ENCODE measurements around the gene KRT6B.

KRT6B gene

GRCh38 chr12:52402873-52403540 lies 48.9 kb downstream of the KRT6B start:
- no peak overlapping the region for H3K4me3 ChIP-seq (ENCODE audit: low read depth, low read length)
- no peak for TF ChIP-seq CTCF (conservative IDR thresholded peaks at IDR 0.05; ENCODE audit: low read depth, low read length)
- DNase-seq (ENCODE audit: low read depth): no peak

- no peak for TF ChIP-seq CTCF (conservative IDR thresholded peaks at IDR 0.05; ENCODE audit: low read depth, low read length)
- DNase-seq (ENCODE audit: low read depth): no peak
Measured at GRCh38 chr12:52402377-52402776, 49.6 kb downstream of the KRT6B start.

GRCh38 chr12:52401926-52402325 lies 50.0 kb downstream of the KRT6B start:
- no peak for DNase-seq (ENCODE audit: low read depth)
- no peak overlapping the region for H3K4me3 ChIP-seq (ENCODE audit: low read depth, low read length)
- no peak for TF ChIP-seq CTCF (conservative IDR thresholded peaks at IDR 0.05; ENCODE audit: low read depth, low read length)

More at GRCh38 chr12:52402377-52402776, 49.6 kb downstream of the KRT6B start:
- H3K4me3 ChIP-seq (ENCODE audit: low read depth, low read length): no peak overlapping the region

GRCh38 chr12:52401526-52401925 lies 50.4 kb downstream of the KRT6B start:
- no peak for DNase-seq (ENCODE audit: low read depth)
- no peak overlapping the region for H3K4me3 ChIP-seq (ENCODE audit: low read depth, low read length)
- no peak for TF ChIP-seq CTCF (conservative IDR thresholded peaks at IDR 0.05; ENCODE audit: low read depth, low read length)

GRCh38 chr12:52400906-52401305 lies 51.0 kb downstream of the KRT6B start:
- DNase-seq (ENCODE audit: low read depth): no peak
- H3K4me3 ChIP-seq (ENCODE audit: low read depth, low read length): no peak overlapping the region
- no peak for TF ChIP-seq CTCF (conservative IDR thresholded peaks at IDR 0.05; ENCODE audit: low read depth, low read length)

- TF ChIP-seq CTCF (conservative IDR thresholded peaks at IDR 0.05; ENCODE audit: low read depth, low read length): no peak
- no peak overlapping the region for H3K4me3 ChIP-seq (ENCODE audit: low read depth, low read length)
- DNase-seq (ENCODE audit: low read depth): no peak
Measured at GRCh38 chr12:52399756-52400155, 52.2 kb downstream of the KRT6B start.

GRCh38 chr12:52398176-52398575 lies 53.8 kb downstream of the KRT6B start:
- DNase-seq (ENCODE audit: low read depth): no peak
- H3K4me3 ChIP-seq (ENCODE audit: low read depth, low read length): no peak overlapping the region
- TF ChIP-seq CTCF (conservative IDR thresholded peaks at IDR 0.05; ENCODE audit: low read depth, low read length): no peak
